Stomach (tissue), 9 donors: ENCODE data around the gene PTPRF. TPM values are rescaled to one million over a fixed set of nuclear protein-coding genes. Genes with fewer than 3 reads are reported as not detected.

ENCODE experiments used
- DNase-seq, 2 donors: peaks; one replicate each; pipeline versions ENCODE4 v3.0.0 to v3.0.0-alpha.2; 2013 to 2019
- H3K27ac ChIP-seq, 5 donors: fragments of 200-600 bp in 4 of 5; sonication (generic) in 4 of 5; one replicate each; pipeline ENCODE4 v1.5.1; 2013 to 2019; ENCODE audit warnings: mild to moderate bottlenecking in 1 of 5, moderate library complexity in 1 of 5
- H3K27me3 ChIP-seq, 3 donors: fragments of 200-600 bp; sonication (generic); one replicate each; pipeline ENCODE4 v1.5.1; 2017 to 2019; ENCODE audit warnings: mixed run types in 1 of 3
- H3K36me3 ChIP-seq, 4 donors: fragments of 200-600 bp; sonication (generic); 1 replicate in 3 of 4; 2 replicates in 1 of 4; pipeline ENCODE4 v1.5.1; 2016 to 2019
- H3K4me1 ChIP-seq, 4 donors: fragments of 200-600 bp; sonication (generic); one replicate each; pipeline ENCODE4 v1.5.1; 2016 to 2019
- H3K4me3 ChIP-seq, 4 donors: fragments of 200-600 bp; sonication (generic) in 3 of 4; one replicate each; pipeline ENCODE4 v1.5.1; 2016 to 2019; ENCODE audit warnings: mild to moderate bottlenecking in 1 of 4
- H3K9me3 ChIP-seq, 4 donors: fragments of 200-600 bp; sonication (generic); one replicate each; pipeline ENCODE4 v1.5.1; 2016 to 2019
- CTCF ChIP-seq, 7 experiments: fragments of 450-650 bp in 4 of 7; fragments of 200-600 bp in 3 of 7; sonication (generic) in 3 of 7; IDR thresholded peaks; one replicate each; pipeline ENCODE4 v1.5.1; 2016 to 2019; ENCODE audit warnings: antibody characterized with exemption in 7 of 7, control low read depth in 2 of 7, mild to moderate bottlenecking in 1 of 7
- EP300 ChIP-seq: sonication (generic); formaldehyde crosslinking; IDR thresholded peaks from one replicate; pipeline ENCODE4 v1.6.1; 2017; ENCODE audit warnings: antibody characterized with exemption
- POLR2A ChIP-seq, 4 donors: fragments of 450-650 bp; IDR thresholded peaks; one replicate each; pipeline ENCODE4 v1.6.1; 2016; ENCODE audit warnings: antibody characterized with exemption in 4 of 4, control low read depth in 2 of 4, mild to moderate bottlenecking in 1 of 4, moderate library complexity in 1 of 4
- POLR2AphosphoS5 ChIP-seq, 3 donors: sonication (generic); formaldehyde crosslinking; IDR thresholded peaks; one replicate each; pipeline ENCODE4 v1.6.1; 2016; ENCODE audit warnings: antibody characterized with exemption in 3 of 3
- WGBS, 5 donors: extraction: QIAGEN DNeasy Blood & Tissue Kit in 3 of 5; methylation state at CpG; one replicate each; pipeline versions ENCODE4 v1.1.5 to v1.1.7; 2013 to 2018; 5-methylcytosine and 5-hydroxymethylcytosine counted together
- intact Hi-C: fragments of 100-400 bp; cut with DNase I; formaldehyde crosslinking; loops from one replicate; pipeline ENCODE4 v1.15.1; 2023; ENCODE audit warnings: low total_unique reads
- polyA plus RNA-seq, 3 donors: library from polyadenylated mRNA; stranded (reverse); fragments of 200-250 nt; gene quantifications; one replicate each; pipeline ENCODE4 v1.2.3, GENCODE V29; 2013
- total RNA-seq, 5 donors: library from RNA; depleted of rRNA; stranded (reverse); fragments of >200 nt; gene quantifications; one replicate each; pipeline versions ENCODE4 v1.1.0 to v1.2.3, GENCODE V29; 2014 to 2016
- donor health status: healthy with polysubstance abuse.
- donor health status: Bipolar disorder and iron deficiency.
- donor health status: healthy.

PTPRF gene
- total and polyA plus RNA-seq, 8 donors: 11.3 to 282 (median 82.0) TPM

DNA sequence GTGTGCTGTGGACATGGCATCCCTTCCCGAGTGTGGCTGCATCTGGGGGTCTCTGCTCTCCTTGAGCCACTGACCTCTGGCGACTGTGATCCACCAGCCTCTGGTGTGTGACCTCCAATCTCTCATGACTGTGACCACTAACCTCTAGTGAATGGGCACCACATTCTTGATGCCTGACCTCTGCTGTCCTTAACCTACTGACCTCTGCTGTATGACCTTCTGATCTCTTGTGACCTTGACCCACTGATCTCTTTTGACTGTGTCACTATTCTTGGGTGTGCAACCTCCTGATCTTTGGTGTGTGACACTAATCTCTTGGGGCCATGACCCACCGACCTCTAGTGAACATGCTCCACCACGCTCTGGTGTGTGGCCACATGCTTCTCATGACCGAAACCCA is 73.5 kb downstream of the PTPRF start:
- 85 to 95% (median 92%) methylated on average over 5 of the region's 5 CpGs for WGBS, 5 donors
- H3K36me3 ChIP-seq: peaks cover 27 to 100% (median 99%) of the 10 kb centered on the region in 4 donors
- H3K4me1 ChIP-seq: no peaks in the 10 kb centered on the region
- no peaks in the 10 kb centered on the region for H3K27me3 ChIP-seq
- H3K27ac ChIP-seq: no peak overlapping the region
- H3K9me3 ChIP-seq: no peaks in the 10 kb centered on the region
- TF ChIP-seq POLR2AphosphoS5 (IDR thresholded peaks at IDR 0.05) (no peak), CTCF (IDR thresholded peaks at IDR 0.05) (no peak), POLR2A (IDR thresholded peaks at IDR 0.05) (no peak), EP300 (no peak)
- no peak overlapping the region for H3K4me3 ChIP-seq
- intact Hi-C loops: no loop called here
- no peak for DNase-seq

- H3K4me1 ChIP-seq: no peaks in the 10 kb centered on the region
- H3K4me3 ChIP-seq: no peak overlapping the region
- TF ChIP-seq CTCF (IDR thresholded peaks at IDR 0.05) (no peak), EP300 (no peak), POLR2A (IDR thresholded peaks at IDR 0.05) (no peak), POLR2AphosphoS5 (IDR thresholded peaks at IDR 0.05) (no peak)
- DNase-seq: no peak
- H3K27ac ChIP-seq: no peak overlapping the region
- WGBS, 5 donors: 93 to 99% (median 97%) methylated on average over 8 to 18 of the region's 18 CpGs
- no peaks in the 10 kb centered on the region for H3K27me3 ChIP-seq
- peaks cover 33 to 100% (median 99%) of the 10 kb centered on the region in 4 donors for H3K36me3 ChIP-seq
- intact Hi-C loops: no loop called here
- H3K9me3 ChIP-seq: no peaks in the 10 kb centered on the region
Measured at GRCh38 chr1:43605157-43605556, 74.5 kb downstream of the PTPRF start.

DNA sequence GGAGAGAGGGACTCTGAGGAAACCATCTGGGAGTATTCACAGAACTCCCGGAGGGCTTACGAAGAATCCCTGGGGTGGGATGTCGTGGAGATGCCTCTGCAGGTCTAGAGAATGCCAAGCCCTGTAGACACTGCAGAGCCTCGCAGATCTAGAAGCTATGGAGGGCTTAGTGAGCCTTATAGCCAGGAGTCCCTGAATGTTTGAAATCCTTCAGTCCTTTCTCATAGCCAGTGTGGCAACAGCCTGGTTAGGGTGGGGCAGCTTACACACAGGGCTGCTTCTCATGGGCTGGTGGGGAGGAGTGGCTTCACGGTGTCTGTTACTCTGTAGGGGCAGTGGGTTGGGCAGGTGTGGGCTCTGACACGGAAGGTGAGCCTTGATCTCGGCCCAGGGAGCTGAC is 75.1 kb downstream of the PTPRF start:
- no peaks in the 10 kb centered on the region for H3K4me1 ChIP-seq
- H3K27me3 ChIP-seq: no peaks in the 10 kb centered on the region
- no peak overlapping the region for H3K27ac ChIP-seq
- intact Hi-C loops: no loop called here
- no peak for DNase-seq
- 87 to 96% (median 90%) methylated on average over 6 to 7 of the region's 7 CpGs for WGBS, 5 donors
- no peak overlapping the region for H3K4me3 ChIP-seq
- no peak for TF ChIP-seq POLR2A (IDR thresholded peaks at IDR 0.05)
- TF ChIP-seq EP300: no peak
- H3K9me3 ChIP-seq: no peaks in the 10 kb centered on the region
- peaks cover 39 to 100% (median 99%) of the 10 kb centered on the region in 4 donors for H3K36me3 ChIP-seq

DNA sequence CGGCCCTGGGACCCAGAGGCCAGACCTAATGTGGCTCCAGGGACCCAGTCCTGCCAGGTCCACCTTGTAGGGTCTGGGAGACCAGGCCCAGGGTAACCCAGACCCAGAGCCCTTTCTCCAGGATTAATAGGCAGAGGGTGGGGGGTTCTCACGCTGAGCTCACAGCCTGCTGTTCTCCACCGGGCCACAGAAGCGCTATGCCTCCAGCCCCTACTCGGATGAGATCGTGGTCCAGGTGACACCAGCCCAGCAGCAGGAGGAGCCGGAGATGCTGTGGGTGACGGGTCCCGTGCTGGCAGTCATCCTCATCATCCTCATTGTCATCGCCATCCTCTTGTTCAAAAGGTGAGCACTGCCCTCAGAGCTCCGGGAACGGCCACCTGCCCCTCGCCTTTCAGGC is 75.9 kb downstream of the PTPRF start:
- H3K27ac ChIP-seq: no peak overlapping the region
- intact Hi-C loops: no loop called here
- DNase-seq: no peak
- peaks cover 41 to 100% (median 99%) of the 10 kb centered on the region in 4 donors for H3K36me3 ChIP-seq
- no peak overlapping the region for H3K4me3 ChIP-seq
- no peaks in the 10 kb centered on the region for H3K4me1 ChIP-seq
- H3K27me3 ChIP-seq: no peaks in the 10 kb centered on the region
- WGBS, 5 donors: 91 to 94% (median 94%) methylated on average over 7 to 13 of the region's 13 CpGs
- H3K9me3 ChIP-seq: no peaks in the 10 kb centered on the region
- TF ChIP-seq EP300 (no peak), POLR2AphosphoS5 (IDR thresholded peaks at IDR 0.05) (no peak), POLR2A (IDR thresholded peaks at IDR 0.05) (no peak), CTCF (IDR thresholded peaks at IDR 0.05) (no peak)

DNA sequence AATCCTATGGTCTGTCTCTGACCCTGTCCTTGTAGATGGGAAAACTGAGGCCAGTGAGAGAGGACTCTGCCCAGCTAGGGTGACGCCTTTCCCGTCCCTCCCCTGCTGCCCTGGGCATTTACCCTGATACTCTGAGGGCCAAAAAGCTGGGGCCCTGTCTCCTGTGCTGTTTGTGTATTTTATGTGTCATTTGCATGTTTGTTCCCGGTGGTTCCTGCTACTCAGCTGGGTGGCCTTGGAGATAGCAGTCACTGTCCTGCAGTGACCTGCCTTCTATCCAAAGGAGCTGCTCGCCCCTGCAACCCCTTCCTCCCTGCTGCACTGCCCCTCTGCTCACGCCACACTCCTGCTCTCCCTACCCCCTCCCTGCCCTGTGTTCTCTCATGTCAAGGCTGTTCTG is 78.1 kb downstream of the PTPRF start:
- TF ChIP-seq EP300 (no peak), CTCF (IDR thresholded peaks at IDR 0.05) (no peak), POLR2AphosphoS5 (IDR thresholded peaks at IDR 0.05) (no peak), POLR2A (IDR thresholded peaks at IDR 0.05) (no peak)
- 80 to 95% (median 86%) methylated on average over 5 of the region's 5 CpGs for WGBS, 5 donors
- Histone ChIP-seq H3K36me3 (peaks cover 52 to 99% (median 96%) of the 10 kb centered on the region in 4 donors), H3K27ac (no peak overlapping the region), H3K4me1 (no peaks in the 10 kb centered on the region), H3K4me3 (no peak overlapping the region), H3K27me3 (no peaks in the 10 kb centered on the region), H3K9me3 (no peaks in the 10 kb centered on the region)
- intact Hi-C loops: no loop called here
- no peak for DNase-seq
